ENCODE data around the gene SAPCD1.
"Not testable (repeated sequence)": the region's sequence is repeated elsewhere in the genome, so short reads cannot be mapped to it uniquely, and the experiment has no call there.

Gene SAPCD1

DNA sequence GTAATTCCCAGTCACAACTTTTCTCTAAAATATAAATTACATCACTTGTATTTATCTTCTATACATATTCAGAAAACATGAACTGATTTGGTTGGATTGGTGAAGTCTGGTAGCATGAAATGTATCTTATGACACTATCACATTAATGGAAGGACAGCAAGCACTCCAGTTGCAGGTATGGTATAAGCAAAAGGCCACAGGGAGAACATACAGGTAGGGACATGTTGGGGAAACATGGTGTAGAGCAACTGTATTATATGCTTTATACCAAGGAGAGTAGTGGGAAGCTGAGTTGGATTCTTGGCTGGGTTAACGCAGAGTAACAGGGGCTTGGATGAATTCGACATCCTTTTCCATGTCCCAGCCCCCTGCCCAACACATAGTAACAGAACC, 34.5 kb downstream of the SAPCD1 start:
- no peak for DNase-seq (ENCODE audit: low read depth)
- no peak for TF ChIP-seq CTCF (conservative IDR thresholded peaks at IDR 0.05; ENCODE audit: low read length)
- no peak overlapping the region for H3K4me3 ChIP-seq (ENCODE audit: low read length)

DNA sequence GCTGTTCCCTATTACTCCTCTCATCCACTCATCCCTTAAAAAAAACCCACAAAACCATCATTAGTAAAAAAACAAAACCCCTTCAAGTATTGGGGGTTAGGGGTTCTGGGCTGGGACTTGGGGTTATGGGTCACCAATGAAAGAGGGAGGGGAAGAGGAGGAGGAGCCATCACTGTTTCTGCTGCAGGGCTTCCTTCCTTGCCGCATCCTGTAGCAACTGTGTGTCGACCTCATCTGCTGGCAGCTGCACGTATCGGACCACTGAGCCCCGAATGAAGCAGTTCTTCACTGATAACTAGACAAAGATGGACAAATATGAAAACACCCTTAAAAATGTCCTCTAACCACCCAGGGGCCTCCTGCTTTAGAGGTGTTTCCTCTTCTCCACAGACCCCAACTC, 35.1 kb downstream of the SAPCD1 start:
- no peak overlapping the region for H3K4me3 ChIP-seq (ENCODE audit: low read length)
- TF ChIP-seq CTCF (conservative IDR thresholded peaks at IDR 0.05; ENCODE audit: low read length), result no peak
- no peak for DNase-seq (ENCODE audit: low read depth)

DNA sequence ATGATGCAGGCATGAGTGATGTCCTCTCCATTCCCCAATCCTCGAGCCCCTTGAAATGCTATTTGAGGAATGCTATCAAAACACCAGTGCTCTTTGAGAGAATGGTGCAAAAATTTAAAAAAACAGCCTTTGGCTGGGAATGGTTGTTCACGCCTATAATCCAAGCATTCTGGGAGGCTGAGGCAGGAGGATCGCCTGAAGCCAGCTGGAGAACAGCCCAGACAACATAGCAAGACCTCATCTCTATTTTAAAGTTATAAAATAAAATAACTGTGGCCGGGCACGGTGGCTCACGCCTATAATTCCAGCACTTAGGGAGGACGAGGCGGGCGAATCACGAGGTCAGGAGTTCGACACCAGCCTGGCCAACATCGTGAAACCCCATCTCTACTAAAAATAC, 37.3 kb downstream of the SAPCD1 start:
- no peak for TF ChIP-seq CTCF (conservative IDR thresholded peaks at IDR 0.05; ENCODE audit: low read length)
- no peak for DNase-seq (ENCODE audit: low read depth)
- no peak overlapping the region for H3K4me3 ChIP-seq (ENCODE audit: low read length)

GRCh38 chr6:31801031-31801927, 38.8 kb downstream of the SAPCD1 start:
- not testable (repeated sequence) for H3K4me3 ChIP-seq (ENCODE audit: low read length); DNase-seq (ENCODE audit: low read depth)

DNA sequence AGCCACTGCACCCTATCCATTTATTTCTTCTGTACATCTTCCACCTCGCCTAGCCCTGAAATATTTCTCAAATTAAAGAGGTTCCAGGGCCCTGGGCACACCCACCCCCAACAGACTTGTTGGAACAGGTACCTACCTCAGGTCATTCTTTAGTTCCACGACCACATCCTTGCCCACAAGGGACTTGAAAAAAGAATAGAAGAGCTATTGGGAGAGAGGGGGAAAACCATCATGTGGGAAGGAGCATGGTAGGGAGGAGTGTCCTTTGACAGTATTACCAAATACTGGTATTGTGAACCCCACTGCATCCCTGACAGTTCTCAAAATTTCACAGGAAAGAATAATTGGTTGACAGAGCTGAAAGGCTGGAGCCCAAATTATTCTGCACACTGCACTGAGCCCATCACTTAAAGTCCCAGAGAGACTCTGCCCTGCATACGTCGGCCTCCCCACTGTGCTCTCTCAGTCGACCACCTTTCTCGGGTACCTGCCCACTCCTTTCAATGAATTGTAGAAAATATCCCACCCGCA, 43.5 kb downstream of the SAPCD1 start:
- peak overlapping the region; percentile 77 for H3K4me3 ChIP-seq (ENCODE audit: low read length)
- no peak for TF ChIP-seq CTCF (conservative IDR thresholded peaks at IDR 0.05; ENCODE audit: low read length)
- DNase-seq (ENCODE audit: low read depth), result no peak

DNA sequence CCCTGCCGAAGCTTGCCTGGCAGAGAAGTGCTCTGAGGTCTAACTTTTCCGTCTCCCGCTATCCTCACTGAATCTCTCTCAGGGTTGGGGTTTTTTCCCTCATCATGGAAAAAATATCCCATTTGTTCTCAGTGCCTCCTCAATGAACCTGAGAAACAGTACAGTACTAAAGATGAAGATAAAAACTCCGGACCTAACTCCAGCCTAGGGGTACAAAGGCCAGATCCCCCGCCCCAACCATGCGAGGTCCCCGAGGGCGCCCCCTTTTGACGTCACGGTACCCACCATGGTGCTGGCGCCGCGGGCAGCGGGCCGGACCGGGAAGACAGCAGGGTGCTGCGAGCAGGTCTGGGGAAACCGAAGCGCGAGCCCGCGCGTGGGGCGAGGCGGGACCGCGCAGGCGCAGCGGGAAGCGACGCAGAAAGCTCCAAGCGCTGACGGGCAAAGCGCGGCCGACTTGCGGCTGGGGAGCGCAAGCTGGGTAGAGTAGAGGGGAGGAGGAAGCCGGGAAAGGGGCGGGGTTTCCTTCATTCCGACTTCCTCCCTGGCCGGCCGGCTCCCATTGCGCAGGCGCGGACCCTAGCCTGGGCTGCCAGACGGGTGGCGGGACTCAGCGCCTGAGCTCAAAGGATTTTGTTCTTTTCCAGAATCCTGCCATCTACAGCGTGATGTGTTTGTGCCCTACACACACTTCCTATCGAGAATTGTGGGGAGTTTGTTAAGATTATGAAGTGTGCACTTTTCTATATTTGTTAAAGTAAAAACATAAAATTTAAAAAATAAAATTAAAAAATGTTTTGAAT, 44.2 kb downstream of the SAPCD1 start, which contains the start of gene LSM2:
TSS of gene LSM2 (minus strand) at position 497 of the 803 bp plus-strand sequence. CDS start at position 288, 209 bp downstream.
- peak; percentile 97 for DNase-seq (ENCODE audit: low read depth)
- TF ChIP-seq CTCF (conservative IDR thresholded peaks at IDR 0.05; ENCODE audit: low read length), result peak; percentile 30
- H3K4me3 ChIP-seq (ENCODE audit: low read length), result peak within 1 kb of the TSS; percentile 77

GRCh38 chr6:31808599-31808998, 46.1 kb downstream of the SAPCD1 start:
- not testable (repeated sequence) for H3K4me3 ChIP-seq (ENCODE audit: low read length); DNase-seq (ENCODE audit: low read depth)

All from AG10803 (cell line).